Measurements from ENCODE around the gene ZNF432. TPM values are rescaled to one million over a fixed set of nuclear protein-coding genes. Genes with fewer than 3 reads are reported as not detected.
A peak's percentile ranks its signal among the peaks of the same experiment; 100 is the strongest.

Gene ZNF432
- total RNA-seq, 2 donors from 2014 or later: 5.4 to 8.6 TPM

DNA sequence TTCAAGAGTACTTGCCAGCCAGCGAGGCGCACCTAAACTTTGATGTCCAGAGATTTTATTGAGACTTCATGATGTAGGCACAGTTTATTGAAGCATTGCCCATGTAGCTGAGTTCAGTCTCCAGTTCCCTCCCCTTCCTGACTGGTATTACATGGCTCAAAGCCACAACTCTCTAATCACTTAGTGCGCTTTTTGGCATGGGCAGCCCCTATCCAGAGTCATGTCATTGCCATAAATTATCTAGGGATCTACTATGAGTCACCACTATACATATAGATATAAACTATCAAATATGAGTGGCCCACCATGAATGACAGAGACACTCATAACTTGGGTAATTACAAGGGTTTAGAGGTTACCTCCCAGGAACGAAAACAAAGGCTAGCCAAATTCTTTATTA is 28.1 kb downstream of the ZNF432 start:
- Histone ChIP-seq H3K27ac (no peak overlapping the region), H3K9me3 (peaks cover 0 to 58% of the 10 kb centered on the region in 2 donors), H3K4me3 (no peak overlapping the region), H3K36me3 (peaks cover 89% of the 10 kb centered on the region), H3K27me3 (no peaks in the 10 kb centered on the region), H3K4me1 (no peaks in the 10 kb centered on the region)
- no peak for TF ChIP-seq CTCF (IDR thresholded peaks at IDR 0.05)
- DNase-seq (ENCODE audit: low spot score): no peak

- H3K9me3 ChIP-seq: peaks cover 0 to 9% of the 10 kb centered on the region in 2 donors
- H3K27ac ChIP-seq: no peak overlapping the region
- H3K36me3 ChIP-seq: peaks cover 18% of the 10 kb centered on the region
- peaks cover 0 to 10% of the 10 kb centered on the region in 2 donors for H3K4me1 ChIP-seq
- no peak for DNase-seq (ENCODE audit: low spot score)
- H3K27me3 ChIP-seq: no peaks in the 10 kb centered on the region
- no peak overlapping the region for H3K4me3 ChIP-seq
- no peak for TF ChIP-seq CTCF (IDR thresholded peaks at IDR 0.05)
Measured at GRCh38 chr19:52010674-52011073, 38.0 kb downstream of the ZNF432 start.

- Histone ChIP-seq H3K27ac (peak within 1 kb of the TSS; percentile 90 to 91), H3K27me3 (no peaks in the 10 kb centered on the region), H3K36me3 (peaks cover 16% of the 10 kb centered on the region), H3K9me3 (no peaks in the 10 kb centered on the region), H3K4me1 (peaks cover 0 to 10% of the 10 kb centered on the region in 2 donors), H3K4me3 (peak within 1 kb of the TSS; percentile 77 to 89)
- DNase-seq (ENCODE audit: low spot score): peak; percentile 91
- no peak for TF ChIP-seq CTCF (IDR thresholded peaks at IDR 0.05)
Measured at GRCh38 chr19:52007806-52008557, 40.7 kb downstream of the ZNF432 start, which contains the start of gene ZNF615. Gene ZNF615, minus strand, starts transcription at chr19:52008211. Its CDS starts 4,500 bp downstream, at chr19:52003711.

DNA sequence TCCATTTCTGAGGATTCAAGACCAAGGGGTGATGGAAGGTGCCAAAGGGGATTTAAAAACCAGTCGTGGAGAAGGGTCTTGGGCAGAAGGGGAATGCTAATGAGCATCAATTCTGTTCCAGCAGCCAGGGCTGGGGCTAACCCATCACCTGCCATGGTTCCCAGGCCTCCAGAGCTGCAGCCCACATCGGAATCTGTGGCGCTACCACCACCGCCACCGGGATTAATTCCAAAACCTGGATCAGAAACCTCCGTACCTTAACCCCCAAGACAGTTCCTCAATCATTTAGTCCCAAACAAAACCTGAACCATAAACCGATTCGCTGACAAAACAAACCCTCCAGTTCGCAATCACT is 41.2 kb downstream of the ZNF432 start:
- no peak for TF ChIP-seq CTCF (IDR thresholded peaks at IDR 0.05)
- Histone ChIP-seq H3K4me1 (peaks cover 0 to 10% of the 10 kb centered on the region in 2 donors), H3K9me3 (no peaks in the 10 kb centered on the region), H3K27me3 (no peaks in the 10 kb centered on the region), H3K36me3 (peaks cover 16% of the 10 kb centered on the region), H3K4me3 (peak overlapping the region; percentile 77 to 89), H3K27ac (peak overlapping the region; percentile 90 to 91)
- no peak for DNase-seq (ENCODE audit: low spot score)

DNA sequence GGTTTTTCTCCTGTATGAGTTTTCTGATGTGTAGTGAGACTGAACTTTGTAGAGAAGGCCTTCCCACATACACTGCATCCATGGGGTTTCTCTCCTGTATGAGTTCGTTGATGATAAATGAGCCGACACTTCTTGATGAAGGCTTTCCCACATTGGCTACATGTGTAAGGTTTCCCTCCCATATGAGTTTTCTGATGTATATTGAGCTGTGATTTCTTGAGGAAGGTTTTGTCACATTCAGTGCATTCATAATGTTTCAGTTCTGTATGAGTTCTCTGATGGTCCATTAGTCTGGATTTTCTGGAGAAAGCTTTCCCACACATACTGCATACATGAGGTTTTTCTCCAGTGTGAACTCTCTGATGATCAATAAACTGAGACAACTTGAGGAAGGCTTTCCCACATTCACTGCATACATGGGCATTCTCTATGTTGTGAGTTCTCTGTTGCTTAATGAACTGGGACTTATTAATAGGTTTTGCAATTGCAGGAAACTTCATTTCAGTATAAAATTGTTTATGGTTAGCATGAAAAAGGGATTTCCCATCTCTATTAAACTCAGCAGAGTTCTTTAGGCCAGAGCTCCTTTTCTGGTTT is 54.5 kb downstream of the ZNF432 start:
- Histone ChIP-seq H3K27me3 (no peaks in the 10 kb centered on the region), H3K36me3 (peaks cover 68% of the 10 kb centered on the region), H3K9me3 (peaks cover 29 to 97% of the 10 kb centered on the region in 2 donors), H3K4me1 (no peaks in the 10 kb centered on the region), H3K4me3 (no peak overlapping the region), H3K27ac (no peak overlapping the region)
- TF ChIP-seq CTCF (IDR thresholded peaks at IDR 0.05): no peak
- DNase-seq (ENCODE audit: low spot score): no peak

Data from right atrium auricular region (tissue), 2 donors.